ENCODE data around the gene DNAH8. TPM values are rescaled to one million over a fixed set of nuclear protein-coding genes. Genes with fewer than 3 reads are reported as not detected.

DNAH8 gene
- total RNA-seq, 1 experiment from 2014 or later = 0.05 TPM

DNA sequence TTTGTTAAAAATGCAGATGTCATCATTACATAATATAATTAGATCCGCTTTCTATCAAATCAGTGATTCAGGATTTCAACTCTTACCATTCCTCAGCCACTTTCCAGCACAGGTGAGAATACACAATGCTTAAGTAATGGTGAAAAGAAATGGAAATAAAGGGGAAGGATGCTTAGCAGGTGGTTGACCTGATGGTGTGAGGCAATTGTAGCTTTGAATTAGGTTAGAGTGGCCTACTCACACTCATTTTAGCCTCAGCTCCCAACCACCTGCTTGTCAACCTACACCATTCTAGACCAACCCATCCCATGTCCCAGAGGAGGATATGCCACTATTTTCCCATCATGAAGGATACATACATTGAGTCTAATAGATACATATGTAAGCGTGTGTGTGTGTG, 138.1 kb downstream of the DNAH8 start:
- CTCF ChIA-PET = no interaction called here
- DNase-seq = no peak
- Mint-ChIP-seq H3K4me3 (ENCODE audit: low read depth, unreplicated experiment) (no peak overlapping the region), H3K27ac (ENCODE audit: unreplicated experiment) (no peak overlapping the region), H3K27me3 (ENCODE audit: unreplicated experiment) (peaks cover 33% of the 10 kb centered on the region), H3K4me1 (ENCODE audit: low read depth, unreplicated experiment) (no peaks in the 10 kb centered on the region), H3K9me3 (ENCODE audit: low read depth, unreplicated experiment) (no peaks in the 10 kb centered on the region), H3K36me3 (ENCODE audit: insufficient read depth, unreplicated experiment) (no peaks in the 10 kb centered on the region)
- TF ChIP-seq, protein P1, sequence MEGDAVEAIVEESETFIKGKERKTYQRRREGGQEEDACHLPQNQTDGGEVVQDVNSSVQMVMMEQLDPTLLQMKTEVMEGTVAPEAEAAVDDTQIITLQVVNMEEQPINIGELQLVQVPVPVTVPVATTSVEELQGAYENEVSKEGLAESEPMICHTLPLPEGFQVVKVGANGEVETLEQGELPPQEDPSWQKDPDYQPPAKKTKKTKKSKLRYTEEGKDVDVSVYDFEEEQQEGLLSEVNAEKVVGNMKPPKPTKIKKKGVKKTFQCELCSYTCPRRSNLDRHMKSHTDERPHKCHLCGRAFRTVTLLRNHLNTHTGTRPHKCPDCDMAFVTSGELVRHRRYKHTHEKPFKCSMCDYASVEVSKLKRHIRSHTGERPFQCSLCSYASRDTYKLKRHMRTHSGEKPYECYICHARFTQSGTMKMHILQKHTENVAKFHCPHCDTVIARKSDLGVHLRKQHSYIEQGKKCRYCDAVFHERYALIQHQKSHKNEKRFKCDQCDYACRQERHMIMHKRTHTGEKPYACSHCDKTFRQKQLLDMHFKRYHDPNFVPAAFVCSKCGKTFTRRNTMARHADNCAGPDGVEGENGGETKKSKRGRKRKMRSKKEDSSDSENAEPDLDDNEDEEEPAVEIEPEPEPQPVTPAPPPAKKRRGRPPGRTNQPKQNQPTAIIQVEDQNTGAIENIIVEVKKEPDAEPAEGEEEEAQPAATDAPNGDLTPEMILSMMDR (IDR thresholded peaks at IDR 0.05; ENCODE audit: unreplicated experiment) = no peak
- intact Hi-C loops (cut with micrococcal nuclease; ENCODE audit: unreplicated experiment) = no loop called here
- no TSS peak for BruUV-seq (replicated peaks)

DNA sequence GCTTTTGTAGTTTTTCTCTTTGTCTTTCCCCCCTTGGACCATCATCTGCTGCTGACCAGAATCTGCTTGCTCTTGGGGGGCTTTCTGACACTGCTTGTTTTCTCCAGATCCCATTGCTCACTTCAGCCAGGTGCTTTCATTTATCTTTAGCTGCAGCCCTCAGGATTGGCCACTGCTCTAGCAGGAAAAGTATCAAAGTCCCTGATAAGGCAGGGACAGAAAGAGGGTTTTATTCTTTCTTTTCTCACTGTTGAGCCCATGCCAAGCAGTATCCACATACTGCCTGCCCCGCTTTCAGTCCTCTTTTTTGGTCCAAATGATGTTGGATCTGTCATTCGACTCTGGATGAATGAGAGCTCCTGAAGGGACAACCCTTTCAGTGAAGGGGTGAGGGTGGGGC, 141.4 kb downstream of the DNAH8 start:
- intact Hi-C loops (cut with micrococcal nuclease; ENCODE audit: unreplicated experiment) = no loop called here
- no peaks in the 10 kb centered on the region for H3K4me1 Mint-ChIP-seq (ENCODE audit: low read depth, unreplicated experiment)
- H3K27me3 Mint-ChIP-seq (ENCODE audit: unreplicated experiment) = peaks cover 21% of the 10 kb centered on the region
- H3K27ac Mint-ChIP-seq (ENCODE audit: unreplicated experiment) = no peak overlapping the region
- H3K9me3 Mint-ChIP-seq (ENCODE audit: low read depth, unreplicated experiment) = no peaks in the 10 kb centered on the region
- TF ChIP-seq, protein P1 (IDR thresholded peaks at IDR 0.05; ENCODE audit: unreplicated experiment) = no peak
- DNase-seq = no peak
- CTCF ChIA-PET = no interaction called here
- no peak overlapping the region for H3K4me3 Mint-ChIP-seq (ENCODE audit: low read depth, unreplicated experiment)
- no TSS peak for BruUV-seq (replicated peaks)
- H3K36me3 Mint-ChIP-seq (ENCODE audit: insufficient read depth, unreplicated experiment) = no peaks in the 10 kb centered on the region

DNA sequence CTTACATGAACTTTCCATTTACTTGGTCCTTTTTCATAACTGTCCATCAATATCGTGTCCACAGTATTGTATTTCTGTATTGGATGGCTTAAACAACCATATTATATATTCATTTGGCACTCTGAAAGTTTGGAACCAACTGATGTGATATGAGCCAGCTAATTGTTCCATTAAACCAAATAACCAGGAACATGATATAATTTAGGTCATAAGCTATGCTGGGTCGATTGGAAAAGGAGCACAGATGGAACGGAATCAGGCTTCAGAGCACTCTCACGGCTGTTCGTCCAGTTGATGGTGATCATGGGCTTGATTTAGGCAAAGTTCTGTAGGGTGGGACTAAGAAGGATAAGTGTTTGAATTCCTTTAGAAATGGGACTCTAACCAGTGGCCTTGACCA, 142.7 kb downstream of the DNAH8 start:
- CTCF ChIA-PET = no interaction called here
- no peak for DNase-seq
- Mint-ChIP-seq H3K27me3 (ENCODE audit: unreplicated experiment) (peaks cover 21% of the 10 kb centered on the region), H3K4me1 (ENCODE audit: low read depth, unreplicated experiment) (no peaks in the 10 kb centered on the region), H3K4me3 (ENCODE audit: low read depth, unreplicated experiment) (no peak overlapping the region), H3K9me3 (ENCODE audit: low read depth, unreplicated experiment) (no peaks in the 10 kb centered on the region), H3K27ac (ENCODE audit: unreplicated experiment) (no peak overlapping the region), H3K36me3 (ENCODE audit: insufficient read depth, unreplicated experiment) (no peaks in the 10 kb centered on the region)
- TF ChIP-seq, protein P1 (IDR thresholded peaks at IDR 0.05; ENCODE audit: unreplicated experiment) = no peak
- BruUV-seq (replicated peaks) = no TSS peak
- intact Hi-C loops (cut with micrococcal nuclease; ENCODE audit: unreplicated experiment) = no loop called here

DNA sequence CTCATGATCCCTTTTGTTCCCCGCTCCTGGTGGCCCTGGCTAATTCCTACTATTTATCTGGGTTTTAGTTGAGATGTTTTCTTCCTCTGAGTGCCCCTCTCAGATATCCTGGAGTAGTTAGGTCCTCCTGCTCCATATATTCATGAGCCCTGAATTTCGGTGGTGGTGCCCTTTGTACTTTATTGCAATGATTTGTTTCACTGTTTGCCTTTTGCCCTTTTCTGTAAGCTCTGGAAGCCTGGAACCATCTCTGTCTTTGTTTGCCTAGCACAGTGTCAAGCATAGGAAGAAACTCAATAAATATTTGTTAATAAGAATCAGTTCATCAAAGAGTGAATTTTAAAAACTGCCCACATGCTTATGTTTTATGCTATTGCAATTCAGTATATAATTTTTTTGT, 144.9 kb downstream of the DNAH8 start:
- CTCF ChIA-PET = no interaction called here
- TF ChIP-seq, protein P1 (IDR thresholded peaks at IDR 0.05; ENCODE audit: unreplicated experiment) = no peak

More for the DNA sequence above, 144.9 kb downstream of the DNAH8 start:
- DNase-seq = no peak
- H3K27me3 Mint-ChIP-seq (ENCODE audit: unreplicated experiment) = peaks cover 21% of the 10 kb centered on the region
- no peaks in the 10 kb centered on the region for H3K9me3 Mint-ChIP-seq (ENCODE audit: low read depth, unreplicated experiment)
- H3K36me3 Mint-ChIP-seq (ENCODE audit: insufficient read depth, unreplicated experiment) = no peaks in the 10 kb centered on the region
- intact Hi-C loops (cut with micrococcal nuclease; ENCODE audit: unreplicated experiment) = no loop called here
- no peak overlapping the region for H3K27ac Mint-ChIP-seq (ENCODE audit: unreplicated experiment)
- BruUV-seq (replicated peaks) = no TSS peak
- H3K4me3 Mint-ChIP-seq (ENCODE audit: low read depth, unreplicated experiment) = no peak overlapping the region
- no peaks in the 10 kb centered on the region for H3K4me1 Mint-ChIP-seq (ENCODE audit: low read depth, unreplicated experiment)
